PC-9 (cell line): ENCODE results near the gene ATP11C.

ENCODE experiments used
- EZH2 ChIP-seq: fragments of 200-600 bp; sonication (generic); IDR thresholded peaks from 2 replicates; pipeline ENCODE4 v1.8.0; 2017; ENCODE audit warnings: antibody characterized with exemption, low read depth
- TF ChIP-seq, protein P1 (sequence below): fragments of 200-600 bp; sonication (generic); conservative IDR thresholded peaks from 2 replicates; pipeline ENCODE4 v1.6.1; 2017; ENCODE audit warnings: mixed run types, antibody characterized with exemption, mild to moderate bottlenecking, moderate library complexity

DNA sequence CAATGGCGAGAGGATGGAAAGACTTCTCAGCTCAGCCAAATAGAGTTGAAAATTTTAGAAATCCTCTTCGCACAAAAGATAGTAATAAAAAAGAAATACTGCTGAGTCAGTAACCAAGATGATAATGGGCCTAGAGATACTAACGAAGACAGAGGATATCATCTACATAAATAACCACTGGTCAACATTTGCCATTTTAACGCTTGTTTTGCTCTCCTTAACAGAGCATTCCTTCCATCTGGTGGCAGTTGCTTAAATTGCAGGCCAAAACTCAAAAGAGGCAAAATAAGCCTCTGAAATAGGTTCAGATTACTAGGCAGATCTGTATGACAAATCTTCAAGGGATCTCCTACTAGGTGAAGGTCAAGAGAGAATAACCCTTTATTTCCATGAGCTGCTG lies 173.2 kb downstream of the ATP11C start:
- TF ChIP-seq, protein P1, sequence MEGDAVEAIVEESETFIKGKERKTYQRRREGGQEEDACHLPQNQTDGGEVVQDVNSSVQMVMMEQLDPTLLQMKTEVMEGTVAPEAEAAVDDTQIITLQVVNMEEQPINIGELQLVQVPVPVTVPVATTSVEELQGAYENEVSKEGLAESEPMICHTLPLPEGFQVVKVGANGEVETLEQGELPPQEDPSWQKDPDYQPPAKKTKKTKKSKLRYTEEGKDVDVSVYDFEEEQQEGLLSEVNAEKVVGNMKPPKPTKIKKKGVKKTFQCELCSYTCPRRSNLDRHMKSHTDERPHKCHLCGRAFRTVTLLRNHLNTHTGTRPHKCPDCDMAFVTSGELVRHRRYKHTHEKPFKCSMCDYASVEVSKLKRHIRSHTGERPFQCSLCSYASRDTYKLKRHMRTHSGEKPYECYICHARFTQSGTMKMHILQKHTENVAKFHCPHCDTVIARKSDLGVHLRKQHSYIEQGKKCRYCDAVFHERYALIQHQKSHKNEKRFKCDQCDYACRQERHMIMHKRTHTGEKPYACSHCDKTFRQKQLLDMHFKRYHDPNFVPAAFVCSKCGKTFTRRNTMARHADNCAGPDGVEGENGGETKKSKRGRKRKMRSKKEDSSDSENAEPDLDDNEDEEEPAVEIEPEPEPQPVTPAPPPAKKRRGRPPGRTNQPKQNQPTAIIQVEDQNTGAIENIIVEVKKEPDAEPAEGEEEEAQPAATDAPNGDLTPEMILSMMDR, result peak; percentile 60
- TF ChIP-seq EZH2, result no peak
